GM18909 (cell line): ENCODE measurements around the gene PWWP2B.

Experiments used
- ATAC-seq: cut with Tn5 transposase; IDR thresholded peaks from one replicate; pipeline ENCODE4 v1.9.1; 2021; ENCODE audit warnings: mild to moderate bottlenecking; ENCODE audit not compliant: unreplicated experiment, poor library complexity

The PWWP2B gene

DNA sequence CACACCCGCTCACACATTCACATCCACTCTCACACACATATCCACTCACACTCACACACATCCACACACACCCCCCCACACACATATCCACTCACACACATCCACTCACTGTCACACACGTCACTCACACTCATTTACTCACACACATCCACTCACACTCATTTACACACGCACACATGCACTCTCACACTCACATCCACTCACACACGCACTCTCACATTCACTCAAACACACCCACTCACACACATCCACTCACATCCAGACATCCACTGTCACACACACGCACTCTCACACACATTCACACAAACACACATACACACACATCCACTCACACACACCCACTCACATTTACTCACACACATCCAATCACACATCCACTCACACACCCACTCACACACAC lies 18.3 kb downstream of the PWWP2B start:
- ATAC-seq = no peak

DNA sequence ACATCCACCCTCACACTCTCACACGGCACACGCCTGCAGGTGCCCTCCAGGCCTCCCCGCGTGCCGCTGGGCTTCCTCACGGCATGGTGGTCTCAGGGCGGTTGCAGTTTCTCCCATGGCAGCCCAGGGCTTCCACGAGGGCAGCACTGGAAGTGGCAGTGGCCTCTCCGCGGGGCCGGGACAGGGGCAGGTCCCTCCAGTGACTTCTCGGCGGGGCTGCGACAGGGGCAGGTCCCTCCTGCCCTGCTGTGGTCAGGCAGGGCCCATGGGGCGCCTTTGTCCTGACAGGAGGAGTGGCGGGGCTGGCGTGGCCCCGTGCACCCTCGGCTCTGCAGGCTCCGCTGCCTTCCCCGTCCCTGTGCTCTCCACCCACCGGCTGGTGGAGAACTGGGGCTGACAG lies 19.0 kb downstream of the PWWP2B start:
- no peak for ATAC-seq

DNA sequence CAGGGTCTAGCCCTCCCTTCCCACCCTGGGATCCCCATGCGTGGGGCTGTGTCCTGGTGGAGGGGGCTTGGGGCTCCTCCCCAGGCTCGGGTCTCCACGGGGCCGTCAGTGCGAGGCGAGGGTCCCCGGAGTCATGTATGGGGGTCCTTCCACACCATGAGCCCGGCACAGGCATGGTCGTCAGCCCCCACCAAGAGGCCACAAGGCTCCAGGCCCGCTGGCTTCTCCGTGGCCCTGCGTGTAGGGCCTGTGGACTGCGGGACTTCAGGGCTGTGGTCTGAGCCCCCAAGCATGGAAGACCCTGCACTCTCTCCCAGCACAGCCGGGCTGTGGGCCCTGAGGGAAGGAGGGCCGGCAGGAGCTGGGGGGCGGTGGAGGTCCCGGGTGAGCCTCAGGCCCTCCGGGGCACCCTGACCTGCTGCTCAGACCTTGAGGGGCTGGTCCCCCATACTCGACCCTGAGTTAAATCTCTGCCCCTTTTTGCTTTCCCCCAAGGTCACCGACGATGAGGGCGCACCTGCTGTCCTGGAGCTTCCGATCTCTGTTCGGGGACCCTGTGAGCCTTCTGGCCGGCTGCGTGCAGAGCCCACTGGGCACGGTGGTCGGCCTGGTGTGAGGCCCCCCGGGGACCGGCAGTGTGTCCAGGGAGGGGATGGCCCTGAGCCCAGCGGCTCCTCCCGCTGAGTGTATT lies 19.7 kb downstream of the PWWP2B start:
- no peak for ATAC-seq

GRCh38 chr10:132417257-132417910 lies 20.4 kb downstream of the PWWP2B start:
- ATAC-seq = no peak

DNA sequence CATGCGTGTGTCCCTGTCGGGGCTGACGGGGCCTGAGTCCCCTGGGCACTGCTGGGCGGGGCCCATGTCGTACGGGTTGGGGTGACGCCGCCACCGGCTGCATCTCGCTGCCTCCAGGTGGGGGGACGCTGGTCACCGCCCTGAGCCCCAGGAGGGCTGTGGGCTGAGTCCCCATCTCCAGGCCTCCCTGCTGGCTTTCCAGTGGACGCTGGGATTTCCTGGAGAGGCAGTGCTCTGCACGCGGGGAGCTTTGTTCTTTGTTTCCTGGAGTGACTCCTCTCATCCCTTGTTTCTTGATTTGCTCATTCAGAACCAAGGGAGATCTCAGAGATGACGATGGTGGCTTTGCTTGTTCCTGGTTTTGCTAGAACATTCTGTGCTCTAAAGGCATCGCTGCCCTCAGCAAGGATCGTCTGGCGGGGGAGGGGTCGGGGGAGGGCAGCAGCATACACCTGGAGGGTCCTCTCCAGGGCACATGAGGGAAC lies 21.0 kb downstream of the PWWP2B start:
- no peak for ATAC-seq

- ATAC-seq = no peak
These were observed 21.8 kb downstream of the PWWP2B start for GRCh38 chr10:132418527-132419416.

- ATAC-seq = no peak
These were observed 22.8 kb downstream of the PWWP2B start for GRCh38 chr10:132419538-132420468.

GRCh38 chr10:132420469-132420980 lies 23.5 kb downstream of the PWWP2B start:
- no peak for ATAC-seq

- peak; percentile 46 for ATAC-seq
These were observed 24.2 kb downstream of the PWWP2B start for GRCh38 chr10:132420981-132421846.

- peak; percentile 51 for ATAC-seq
These were observed 25.1 kb downstream of the PWWP2B start for GRCh38 chr10:132421847-132422751.

GRCh38 chr10:132422903-132423825 lies 26.2 kb downstream of the PWWP2B start:
- ATAC-seq = peak; percentile 36

DNA sequence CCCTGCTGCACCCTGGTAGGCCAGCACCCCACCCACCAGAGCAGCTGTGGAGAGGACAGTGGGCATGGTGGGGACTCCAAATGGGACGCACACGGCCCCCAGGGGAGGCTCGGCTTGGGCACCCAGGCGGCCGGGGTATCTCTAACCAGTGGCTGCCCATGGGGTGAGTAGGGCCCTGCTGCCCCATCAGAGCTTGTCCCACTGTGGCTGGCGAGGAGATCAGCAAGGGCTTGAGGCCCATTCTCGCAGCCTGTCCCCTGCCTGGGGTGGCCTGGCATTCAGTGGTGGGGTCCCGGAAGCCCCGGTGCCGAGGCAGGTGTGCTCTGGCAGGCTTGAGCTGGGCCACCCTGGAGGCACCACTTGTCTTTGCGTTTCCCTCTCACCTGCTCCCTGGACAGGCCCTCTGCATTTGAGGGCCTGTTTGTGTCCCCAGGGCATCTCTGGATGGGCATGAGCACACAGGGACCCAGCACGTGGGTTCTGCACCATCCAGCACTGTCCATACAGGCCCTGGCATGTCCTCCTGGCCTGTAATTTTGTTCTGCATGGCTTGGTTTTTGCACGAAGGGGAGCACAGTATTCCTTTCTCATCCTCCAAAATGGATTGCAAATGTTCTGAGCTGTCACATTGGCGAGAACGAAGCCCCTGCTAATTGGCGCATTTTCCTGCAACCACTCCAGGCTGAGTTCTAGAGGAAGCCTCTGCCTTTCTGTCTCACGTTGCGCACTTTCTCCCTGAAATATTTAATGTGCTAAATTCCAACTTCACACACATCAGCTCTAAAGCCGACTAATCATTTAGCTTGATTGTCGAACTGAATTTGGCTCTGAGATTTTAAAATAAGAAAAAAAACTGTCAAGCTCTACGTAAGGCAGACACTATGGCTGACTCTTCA lies 27.2 kb downstream of the PWWP2B start:
- ATAC-seq = no peak

DNA sequence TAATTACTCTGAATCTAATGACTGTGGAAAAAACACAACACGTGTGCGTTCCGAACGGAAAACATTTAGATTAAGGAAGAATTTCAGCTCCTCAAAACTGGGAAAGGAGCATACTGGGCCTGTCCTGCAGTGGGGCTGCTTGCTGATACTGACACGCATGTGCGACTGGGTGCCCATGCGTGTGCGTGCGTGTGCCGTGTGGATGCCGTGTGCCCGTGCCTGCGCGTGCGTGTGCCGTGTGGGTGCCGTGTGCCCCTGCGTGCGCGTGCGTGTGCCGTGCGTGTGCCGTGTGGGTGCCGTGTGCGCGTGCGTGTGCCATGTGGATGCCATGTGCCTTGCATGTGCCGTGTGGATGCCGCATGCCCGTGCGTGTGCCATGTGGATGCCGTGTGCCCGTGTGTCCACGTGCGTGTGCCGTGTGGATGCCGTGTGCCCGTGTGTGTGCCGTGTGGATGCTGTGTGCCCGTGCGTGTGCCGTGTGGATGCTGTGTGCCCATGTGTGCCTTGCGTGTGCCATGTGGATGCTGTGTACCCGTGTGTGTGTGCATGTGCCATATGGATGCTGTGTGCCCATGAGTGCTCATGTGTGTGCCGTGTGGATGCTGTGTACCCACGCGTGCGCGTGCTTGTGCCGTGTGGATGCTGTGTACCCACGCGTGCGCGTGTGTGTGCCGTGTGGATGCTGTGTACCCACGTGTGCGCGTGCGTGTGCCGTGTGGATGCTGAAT lies 28.2 kb downstream of the PWWP2B start:
- ATAC-seq = no peak

- ATAC-seq = no peak
These were observed 28.8 kb downstream of the PWWP2B start for GRCh38 chr10:132425757-132426155.
